Measurements from ENCODE around the gene SCAF4. TPM values are rescaled to one million over a fixed set of nuclear protein-coding genes. Genes with fewer than 3 reads are reported as not detected.

Gene SCAF4
- total and polyA plus RNA-seq, 12 donors = 9.5 to 24.0 (median 15.1) TPM

DNA sequence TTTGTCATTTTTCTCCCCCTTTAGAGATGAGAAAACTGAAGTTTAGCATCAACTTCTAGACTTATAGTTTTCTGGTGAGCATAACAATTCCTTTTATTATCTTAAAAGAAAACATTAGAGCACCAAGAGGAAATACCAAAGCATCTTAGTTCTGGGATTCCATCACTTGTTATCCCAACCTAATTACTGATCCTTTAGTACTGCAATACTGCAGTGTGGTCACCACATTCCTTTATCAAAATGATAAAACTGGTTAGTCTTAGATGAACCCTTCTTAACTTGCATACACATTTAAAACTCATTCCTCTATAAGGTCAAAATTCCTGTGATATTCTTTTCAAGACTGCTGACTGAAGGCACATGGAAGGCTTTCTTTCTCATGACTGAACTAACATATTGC lies 49.3 kb downstream of the SCAF4 start:
- Histone ChIP-seq H3K27ac (no peak overlapping the region), H3K36me3 (replicated peaks in 1 of 2) (peaks cover 0 to 47% of the 10 kb centered on the region in 2 donors), H3K9me3 (replicated peaks in 1 of 3) (no peaks in the 10 kb centered on the region), H3K4me1 (replicated peaks in 1 of 2) (no peaks in the 10 kb centered on the region), H3K27me3 (no peaks in the 10 kb centered on the region), H3K4me3 (no peak overlapping the region)
- intact Hi-C loops (cut with DNase I) = no loop called here
- TF ChIP-seq, protein P1, sequence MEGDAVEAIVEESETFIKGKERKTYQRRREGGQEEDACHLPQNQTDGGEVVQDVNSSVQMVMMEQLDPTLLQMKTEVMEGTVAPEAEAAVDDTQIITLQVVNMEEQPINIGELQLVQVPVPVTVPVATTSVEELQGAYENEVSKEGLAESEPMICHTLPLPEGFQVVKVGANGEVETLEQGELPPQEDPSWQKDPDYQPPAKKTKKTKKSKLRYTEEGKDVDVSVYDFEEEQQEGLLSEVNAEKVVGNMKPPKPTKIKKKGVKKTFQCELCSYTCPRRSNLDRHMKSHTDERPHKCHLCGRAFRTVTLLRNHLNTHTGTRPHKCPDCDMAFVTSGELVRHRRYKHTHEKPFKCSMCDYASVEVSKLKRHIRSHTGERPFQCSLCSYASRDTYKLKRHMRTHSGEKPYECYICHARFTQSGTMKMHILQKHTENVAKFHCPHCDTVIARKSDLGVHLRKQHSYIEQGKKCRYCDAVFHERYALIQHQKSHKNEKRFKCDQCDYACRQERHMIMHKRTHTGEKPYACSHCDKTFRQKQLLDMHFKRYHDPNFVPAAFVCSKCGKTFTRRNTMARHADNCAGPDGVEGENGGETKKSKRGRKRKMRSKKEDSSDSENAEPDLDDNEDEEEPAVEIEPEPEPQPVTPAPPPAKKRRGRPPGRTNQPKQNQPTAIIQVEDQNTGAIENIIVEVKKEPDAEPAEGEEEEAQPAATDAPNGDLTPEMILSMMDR (IDR thresholded peaks at IDR 0.05) = no peak
- TF ChIP-seq POLR2A (IDR thresholded peaks at IDR 0.05) = no peak
- no peak for DNase-seq

DNA sequence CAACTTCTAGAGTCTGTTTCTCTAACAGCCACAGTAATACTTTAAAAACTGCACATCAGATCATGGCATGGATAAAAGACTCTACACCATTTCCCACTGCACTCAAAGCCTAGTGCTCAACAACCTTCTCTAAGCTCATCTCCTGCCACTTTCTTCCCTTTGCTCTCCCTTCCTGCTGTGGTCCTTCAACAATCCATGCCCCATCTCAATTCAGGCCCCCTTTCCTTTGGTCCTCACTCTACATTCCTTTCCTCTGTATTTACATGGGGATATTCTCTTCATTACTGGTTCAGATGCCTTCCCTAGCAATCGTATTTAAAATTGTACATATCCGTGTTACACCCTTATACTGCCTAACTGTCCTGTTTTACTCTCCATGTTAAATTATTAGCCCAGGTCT lies 53.4 kb downstream of the SCAF4 start:
- H3K27me3 ChIP-seq = no peaks in the 10 kb centered on the region
- no peaks in the 10 kb centered on the region for H3K4me1 ChIP-seq (replicated peaks in 1 of 2)
- TF ChIP-seq POLR2A (IDR thresholded peaks at IDR 0.05) = no peak
- TF ChIP-seq, protein P1 (IDR thresholded peaks at IDR 0.05) = no peak
- DNase-seq = no peak
- H3K4me3 ChIP-seq = no peak overlapping the region
- 92 to 98% (median 94%) methylated on average over 2 of the region's 2 CpGs for WGBS, 4 donors
- H3K9me3 ChIP-seq (replicated peaks in 1 of 3) = no peaks in the 10 kb centered on the region
- no peak overlapping the region for H3K27ac ChIP-seq
- intact Hi-C loops (cut with DNase I) = no loop called here
- H3K36me3 ChIP-seq (replicated peaks in 1 of 2) = peaks cover 0 to 13% of the 10 kb centered on the region in 2 donors

DNA sequence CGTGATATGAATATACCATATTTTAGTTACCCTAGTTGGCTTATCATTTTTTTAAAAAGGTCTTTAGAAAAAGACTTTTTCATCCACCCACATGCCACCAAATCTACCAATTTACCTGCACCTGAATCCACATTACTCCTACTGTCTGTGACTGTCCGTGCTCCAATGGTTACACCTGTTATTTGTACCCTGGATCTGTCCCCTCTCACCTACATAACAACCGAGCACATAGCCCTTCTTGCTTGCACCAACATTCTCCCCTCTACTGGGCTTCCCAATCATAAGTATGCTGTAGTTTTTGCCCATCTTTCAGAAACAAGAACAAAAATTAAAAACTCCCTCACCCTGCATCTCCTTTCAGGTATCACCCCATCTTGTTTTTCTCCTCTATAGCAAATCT lies 54.9 kb downstream of the SCAF4 start:
- no peak for DNase-seq
- no peaks in the 10 kb centered on the region for H3K4me1 ChIP-seq (replicated peaks in 1 of 2)
- H3K4me3 ChIP-seq = no peak overlapping the region
- WGBS, 4 donors = 90 to 96% (median 96%) methylated on average over 3 of the region's 3 CpGs
- no peaks in the 10 kb centered on the region for H3K27me3 ChIP-seq
- H3K36me3 ChIP-seq (replicated peaks in 1 of 2) = peaks cover 0 to 1% of the 10 kb centered on the region in 2 donors
- no peak overlapping the region for H3K27ac ChIP-seq
- no peak for TF ChIP-seq POLR2A (IDR thresholded peaks at IDR 0.05)
- TF ChIP-seq, protein P1 (IDR thresholded peaks at IDR 0.05) = no peak
- intact Hi-C loops (cut with DNase I) = no loop called here
- H3K9me3 ChIP-seq (replicated peaks in 1 of 3) = no peaks in the 10 kb centered on the region

DNA sequence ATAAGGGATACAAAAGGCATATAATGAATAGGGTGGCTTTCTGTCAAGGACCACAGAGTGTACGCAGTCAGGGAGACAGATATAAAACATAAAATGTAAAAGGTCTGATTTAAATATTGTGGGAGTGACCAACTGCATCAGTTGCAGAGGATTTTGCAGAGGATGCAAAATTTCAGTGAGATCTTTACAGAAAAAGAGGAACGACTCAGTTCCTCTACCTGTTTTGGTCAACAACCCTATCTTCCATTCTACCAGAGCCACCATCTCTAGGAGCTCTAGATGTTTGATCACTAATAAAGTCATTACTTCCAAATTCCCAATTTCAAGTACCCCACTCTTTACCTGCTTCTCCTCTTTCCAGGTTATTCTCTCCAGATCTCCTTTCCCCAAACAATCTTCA lies 56.0 kb downstream of the SCAF4 start:
- 83 to 90% (median 89%) methylated on average over 2 of the region's 2 CpGs for WGBS, 4 donors
- no peak overlapping the region for H3K4me3 ChIP-seq
- TF ChIP-seq, protein P1 (IDR thresholded peaks at IDR 0.05) = no peak
- TF ChIP-seq POLR2A (IDR thresholded peaks at IDR 0.05) = no peak
- H3K36me3 ChIP-seq (replicated peaks in 1 of 2) = peaks cover 0 to 10% of the 10 kb centered on the region in 2 donors
- no peaks in the 10 kb centered on the region for H3K9me3 ChIP-seq (replicated peaks in 1 of 3)
- H3K4me1 ChIP-seq (replicated peaks in 1 of 2) = peaks cover 0 to under 1% of the 10 kb centered on the region in 2 donors
- no peak for DNase-seq
- H3K27ac ChIP-seq = no peak overlapping the region
- H3K27me3 ChIP-seq = no peaks in the 10 kb centered on the region
- intact Hi-C loops (cut with DNase I) = no loop called here

Data from adrenal gland (tissue), 12 donors.